CD8-positive, alpha-beta memory T cell (primary cell): ENCODE results near the gene CDK19. TPM values are rescaled to one million over a fixed set of nuclear protein-coding genes. Genes with fewer than 3 reads are reported as not detected.
A peak's percentile ranks its signal among the peaks of the same experiment; 100 is the strongest.
"Not testable (repeated sequence)": the region's sequence is repeated elsewhere in the genome, so short reads cannot be mapped to it uniquely, and the experiment has no call there.

ENCODE experiments used
- CTCF ChIA-PET: fragments of 350-600 bp; sonication (Branson Sonifier 250); formaldehyde crosslinking; loops from one replicate; lab custom pipeline; 2021; ENCODE audit warnings: antibody characterized with exemption; lab: Charles Lee
- POLR2A ChIA-PET: fragments of 350-600 bp; sonication (Branson Sonifier 250); formaldehyde crosslinking; loops from one replicate; lab custom pipeline; 2021; ENCODE audit warnings: antibody characterized with exemption; lab: Charles Lee
- DNase-seq, 5 donors: peaks; one replicate each; pipeline versions ENCODE4 v3.0.0 to v3.0.0-alpha.2; 2020 to 2022; ENCODE audit warnings: mixed read lengths in 1 of 5
- H3K27ac ChIP-seq: one replicate; pipeline ENCODE4 v1.7.0; 2013; ENCODE audit warnings: low read depth, mild to moderate bottlenecking, low read length, moderate library complexity
- H3K27me3 ChIP-seq: 2 replicates; pipeline ENCODE4 v1.7.0; 2013; ENCODE audit warnings: low read length, mild to moderate bottlenecking; ENCODE audit not compliant: insufficient read depth, poor library complexity, severe bottlenecking
- H3K36me3 ChIP-seq: 2 replicates; pipeline ENCODE4 v1.7.0; 2013; ENCODE audit warnings: mild to moderate bottlenecking, low read length, moderate library complexity; ENCODE audit not compliant: insufficient read depth
- H3K4me1 ChIP-seq: 2 replicates; pipeline ENCODE4 v1.7.0; 2013; ENCODE audit warnings: mild to moderate bottlenecking, low read length, moderate library complexity; ENCODE audit not compliant: insufficient read depth
- H3K4me3 ChIP-seq: 2 replicates; pipeline ENCODE4 v1.7.0; 2013; ENCODE audit warnings: mild to moderate bottlenecking, low read length
- H3K9me3 ChIP-seq: 2 replicates; pipeline ENCODE4 v1.7.0; 2013; ENCODE audit warnings: mild to moderate bottlenecking, low read length
- H3K27ac Mint-ChIP-seq, 8 donors: one replicate each; pipeline ENCODE4 v1.8.0; 2020 to 2021; ENCODE audit warnings: mixed read lengths in 8 of 8, mild to moderate bottlenecking in 6 of 8, inconsistent platforms in 3 of 8, moderate library complexity in 3 of 8
- H3K27me3 Mint-ChIP-seq, 2 donors: one replicate each; pipeline ENCODE4 v1.8.0; 2020 to 2021; ENCODE audit warnings: mixed read lengths in 2 of 2, mild to moderate bottlenecking in 1 of 2, moderate library complexity in 1 of 2
- H3K36me3 Mint-ChIP-seq, 3 donors: one replicate each; pipeline ENCODE4 v1.8.0; 2020 to 2021; ENCODE audit warnings: mixed read lengths in 3 of 3, inconsistent platforms in 1 of 3, mild to moderate bottlenecking in 1 of 3
- H3K4me1 Mint-ChIP-seq, 3 donors: one replicate each; pipeline ENCODE4 v1.8.0; 2020 to 2021; ENCODE audit warnings: mixed read lengths in 3 of 3, inconsistent platforms in 1 of 3, mild to moderate bottlenecking in 1 of 3
- H3K4me3 Mint-ChIP-seq, 7 donors: one replicate each; pipeline ENCODE4 v1.8.0; 2020 to 2021; ENCODE audit warnings: mixed read lengths in 7 of 7, mild to moderate bottlenecking in 6 of 7, moderate library complexity in 4 of 7, inconsistent platforms in 2 of 7
- H3K9me3 Mint-ChIP-seq, 5 donors: one replicate each; pipeline ENCODE4 v1.8.0; 2020 to 2022; ENCODE audit warnings: mixed read lengths in 5 of 5, mild to moderate bottlenecking in 3 of 5, moderate library complexity in 2 of 5, inconsistent platforms in 1 of 5
- polyA plus RNA-seq: library from polyadenylated mRNA; unstranded; fragments of 300-500 nt; fragmentation: Illumina TruSeq; gene quantifications from one replicate; pipeline ENCODE4 v1.2.3, GENCODE V29; 2021
- total RNA-seq, 2 experiments: library from RNA; stranded (reverse); gene quantifications; one replicate each; pipeline ENCODE4 v1.2.3, GENCODE V29; 2021

The CDK19 gene
- total and polyA plus RNA-seq, 3 experiments from 2014 or later, result 2.1 to 9.1 (median 8.4) TPM

GRCh38 chr6:110748453-110748852 is 66.8 kb downstream of the CDK19 start:
- CTCF ChIA-PET, result no interaction called here
- H3K27me3 ChIP-seq, result no peaks in the 10 kb centered on the region
- H3K9me3 ChIP-seq, result no peaks in the 10 kb centered on the region
- POLR2A ChIA-PET, result no interaction called here
- H3K4me1 ChIP-seq, result no peaks in the 10 kb centered on the region
- no peaks in the 10 kb centered on the region for H3K36me3 ChIP-seq
- no peak overlapping the region for H3K27ac ChIP-seq
- no peak for DNase-seq
- no peak overlapping the region for H3K4me3 ChIP-seq
- no peak overlapping the region for H3K27ac Mint-ChIP-seq
- no peaks in the 10 kb centered on the region for H3K27me3 Mint-ChIP-seq
- no peak overlapping the region for H3K4me3 Mint-ChIP-seq
- peaks cover 0 to 2% (median 2%) of the 10 kb centered on the region in 5 donors for H3K9me3 Mint-ChIP-seq
- H3K4me1 Mint-ChIP-seq, result no peaks in the 10 kb centered on the region
- H3K36me3 Mint-ChIP-seq, result peaks cover 1 to 16% (median 12%) of the 10 kb centered on the region in 3 donors

DNA sequence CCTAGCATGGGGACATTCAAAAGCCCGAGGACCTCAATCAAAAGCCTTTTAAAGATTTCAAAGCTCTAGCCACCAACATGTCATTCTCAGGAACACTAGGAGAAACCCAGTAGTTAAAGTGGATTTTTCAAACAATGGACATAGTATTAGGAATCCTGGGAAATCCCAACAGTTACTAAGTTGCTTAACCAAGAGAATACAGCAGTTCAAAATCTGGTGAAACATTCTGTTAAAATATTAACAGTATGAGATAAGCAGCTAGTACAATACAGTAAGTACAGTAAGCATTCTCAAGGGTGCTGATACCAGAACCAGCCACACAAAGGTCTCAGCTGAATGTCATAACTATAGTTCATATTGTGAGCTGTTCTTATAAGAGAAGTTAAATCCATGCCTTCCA is 68.6 kb downstream of the CDK19 start:
- CTCF ChIA-PET, result no interaction called here
- H3K4me3 ChIP-seq, result no peak overlapping the region
- DNase-seq, result no peak
- H3K9me3 Mint-ChIP-seq, result peaks cover 9 to 20% (median 18%) of the 10 kb centered on the region in 5 donors
- peaks cover 13 to 33% (median 19%) of the 10 kb centered on the region in 3 donors for H3K36me3 Mint-ChIP-seq
- H3K27ac ChIP-seq, result no peak overlapping the region
- no peak overlapping the region for H3K27ac Mint-ChIP-seq
- H3K36me3 ChIP-seq, result no peaks in the 10 kb centered on the region
- no peaks in the 10 kb centered on the region for H3K27me3 Mint-ChIP-seq
- POLR2A ChIA-PET, result no interaction called here
- no peaks in the 10 kb centered on the region for H3K27me3 ChIP-seq
- no peaks in the 10 kb centered on the region for H3K4me1 ChIP-seq
- no peak overlapping the region for H3K4me3 Mint-ChIP-seq
- no peaks in the 10 kb centered on the region for H3K4me1 Mint-ChIP-seq
- H3K9me3 ChIP-seq, result no peaks in the 10 kb centered on the region

DNA sequence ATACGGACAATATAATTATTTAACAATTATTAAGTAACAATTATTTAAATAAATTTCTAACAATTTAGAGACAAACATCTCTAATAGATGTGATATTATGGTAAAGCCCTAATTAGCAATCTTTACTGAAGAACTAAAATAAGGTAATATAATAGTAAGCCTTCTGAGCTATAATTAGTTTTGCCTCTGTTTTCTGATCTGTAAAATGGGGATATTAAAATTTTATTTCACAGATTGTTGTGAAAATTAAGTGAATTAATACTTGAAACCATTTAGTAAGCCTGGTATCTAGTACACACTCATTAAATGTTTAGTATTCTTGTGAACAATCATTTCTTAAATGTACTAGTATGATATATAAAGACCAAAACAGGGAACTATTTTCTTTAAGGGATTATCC is 70.3 kb downstream of the CDK19 start:
- H3K9me3 Mint-ChIP-seq, result peaks cover 14 to 30% (median 27%) of the 10 kb centered on the region in 5 donors
- H3K27me3 Mint-ChIP-seq, result no peaks in the 10 kb centered on the region
- DNase-seq, result no peak
- H3K36me3 ChIP-seq, result no peaks in the 10 kb centered on the region
- ChIA-PET POLR2A (no interaction called here), CTCF (no interaction called here)
- no peaks in the 10 kb centered on the region for H3K4me1 ChIP-seq
- peaks cover 0 to 4% (median 0%) of the 10 kb centered on the region in 3 donors for H3K4me1 Mint-ChIP-seq
- H3K27me3 ChIP-seq, result no peaks in the 10 kb centered on the region
- no peak overlapping the region for H3K27ac ChIP-seq
- no peaks in the 10 kb centered on the region for H3K9me3 ChIP-seq
- H3K27ac Mint-ChIP-seq, result no peak overlapping the region
- H3K36me3 Mint-ChIP-seq, result peaks cover 21 to 47% (median 34%) of the 10 kb centered on the region in 3 donors
- no peak overlapping the region for H3K4me3 Mint-ChIP-seq
- H3K4me3 ChIP-seq, result no peak overlapping the region

- peaks cover 14 to 30% (median 27%) of the 10 kb centered on the region in 5 donors for H3K9me3 Mint-ChIP-seq
- POLR2A ChIA-PET, H3K9me3 ChIP-seq, H3K27me3 Mint-ChIP-seq, H3K27me3 ChIP-seq, CTCF ChIA-PET, H3K27ac ChIP-seq, H3K4me1 ChIP-seq, H3K4me1 Mint-ChIP-seq, H3K4me3 Mint-ChIP-seq, H3K36me3 ChIP-seq, DNase-seq, H3K4me3 ChIP-seq: not testable (repeated sequence)
- H3K27ac Mint-ChIP-seq, result peak overlapping the region in 1 of 8 donors; percentile 78
- peaks cover 27 to 45% (median 41%) of the 10 kb centered on the region in 3 donors for H3K36me3 Mint-ChIP-seq
Observed at GRCh38 chr6:110742552-110742951, 72.7 kb downstream of the CDK19 start.

GRCh38 chr6:110741517-110741916 is 73.8 kb downstream of the CDK19 start:
- CTCF ChIA-PET, result no interaction called here
- Mint-ChIP-seq H3K4me1 (peaks cover 0 to 4% (median 0%) of the 10 kb centered on the region in 3 donors), H3K9me3 (peaks cover 14 to 30% (median 27%) of the 10 kb centered on the region in 5 donors), H3K36me3 (peaks cover 28 to 47% (median 41%) of the 10 kb centered on the region in 3 donors), H3K27me3 (no peaks in the 10 kb centered on the region), H3K27ac (peak overlapping the region in 1 of 8 donors; percentile 16), H3K4me3 (no peak overlapping the region)
- Histone ChIP-seq H3K27me3 (no peaks in the 10 kb centered on the region), H3K4me3 (no peak overlapping the region), H3K27ac (no peak overlapping the region), H3K4me1 (no peaks in the 10 kb centered on the region), H3K9me3 (no peaks in the 10 kb centered on the region), H3K36me3 (no peaks in the 10 kb centered on the region)
- DNase-seq, result no peak
- POLR2A ChIA-PET, result no interaction called here

- no peak for DNase-seq
- no peaks in the 10 kb centered on the region for H3K27me3 Mint-ChIP-seq
- no peaks in the 10 kb centered on the region for H3K27me3 ChIP-seq
- H3K27ac ChIP-seq, result no peak overlapping the region
- H3K9me3 ChIP-seq, result no peaks in the 10 kb centered on the region
- no peaks in the 10 kb centered on the region for H3K36me3 ChIP-seq
- ChIA-PET POLR2A (no interaction called here), CTCF (no interaction called here)
- no peak overlapping the region for H3K4me3 Mint-ChIP-seq
- H3K4me3 ChIP-seq, result no peak overlapping the region
- H3K9me3 Mint-ChIP-seq, result peaks cover 14 to 30% (median 27%) of the 10 kb centered on the region in 5 donors
- peaks cover 0 to 4% (median 0%) of the 10 kb centered on the region in 3 donors for H3K4me1 Mint-ChIP-seq
- no peaks in the 10 kb centered on the region for H3K4me1 ChIP-seq
- no peak overlapping the region for H3K27ac Mint-ChIP-seq
- peaks cover 28 to 43% (median 41%) of the 10 kb centered on the region in 3 donors for H3K36me3 Mint-ChIP-seq
Observed at GRCh38 chr6:110738899-110739365, 76.3 kb downstream of the CDK19 start.

DNA sequence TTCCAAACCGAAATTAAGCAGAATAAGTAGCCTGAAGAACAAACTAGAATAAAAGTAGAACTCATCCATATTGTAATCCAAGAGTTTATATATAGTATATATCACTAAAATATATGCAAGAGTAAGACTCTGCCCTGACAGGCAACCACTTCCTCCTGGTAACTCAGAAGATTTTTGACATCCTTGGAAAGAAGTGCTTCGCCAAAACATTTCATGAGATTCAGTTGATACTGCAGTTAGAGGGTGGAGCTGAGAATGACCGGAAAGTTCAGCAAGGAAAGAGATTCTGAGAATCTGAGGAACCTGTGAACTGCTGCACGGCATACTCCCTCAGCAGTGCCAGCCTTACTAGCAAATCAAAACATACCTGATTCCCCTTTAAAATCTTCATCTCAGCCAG is 79.6 kb downstream of the CDK19 start:
- H3K36me3 ChIP-seq, result no peaks in the 10 kb centered on the region
- H3K4me1 ChIP-seq, result no peaks in the 10 kb centered on the region
- H3K27ac Mint-ChIP-seq, result no peak overlapping the region
- no peak overlapping the region for H3K27ac ChIP-seq
- H3K4me3 Mint-ChIP-seq, result no peak overlapping the region
- H3K9me3 Mint-ChIP-seq, result peaks cover under 1 to 2% (median 1%) of the 10 kb centered on the region in 5 donors
- POLR2A ChIA-PET, result no interaction called here
- CTCF ChIA-PET, result no interaction called here
- H3K27me3 Mint-ChIP-seq, result no peaks in the 10 kb centered on the region
- no peak for DNase-seq
- H3K27me3 ChIP-seq, result no peaks in the 10 kb centered on the region
- no peak overlapping the region for H3K4me3 ChIP-seq
- H3K36me3 Mint-ChIP-seq, result peaks cover 14 to 19% (median 18%) of the 10 kb centered on the region in 3 donors
- no peaks in the 10 kb centered on the region for H3K9me3 ChIP-seq
- H3K4me1 Mint-ChIP-seq, result peaks cover 0 to under 1% (median 0%) of the 10 kb centered on the region in 3 donors

DNA sequence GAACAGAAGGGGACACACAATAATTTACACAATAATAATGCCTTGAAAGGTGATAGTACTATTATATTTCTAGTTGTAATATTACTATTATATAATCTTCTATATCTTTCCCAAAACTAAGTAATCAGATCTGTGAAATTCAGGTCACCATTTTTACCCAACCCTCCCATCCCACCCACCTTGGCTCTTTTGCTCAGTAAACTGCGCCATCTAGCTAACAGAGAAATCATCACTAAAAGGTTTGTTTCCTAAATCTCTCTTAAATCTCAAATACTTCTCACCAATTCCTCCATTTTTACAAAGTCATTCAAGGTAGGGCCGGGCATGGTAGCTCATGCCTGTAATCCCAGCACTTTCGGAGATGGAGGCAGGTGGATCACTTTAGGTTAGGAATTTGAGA is 83.4 kb downstream of the CDK19 start:
- ChIA-PET POLR2A (no interaction called here), CTCF (no interaction called here)
- peaks cover 0 to 6% (median 0%) of the 10 kb centered on the region in 3 donors for H3K4me1 Mint-ChIP-seq
- Histone ChIP-seq H3K4me1 (no peaks in the 10 kb centered on the region), H3K36me3 (no peaks in the 10 kb centered on the region), H3K9me3 (no peaks in the 10 kb centered on the region), H3K27ac (no peak overlapping the region), H3K4me3 (no peak overlapping the region), H3K27me3 (no peaks in the 10 kb centered on the region)
- H3K27ac Mint-ChIP-seq, result no peak overlapping the region
- no peak for DNase-seq
- no peaks in the 10 kb centered on the region for H3K9me3 Mint-ChIP-seq
- H3K36me3 Mint-ChIP-seq, result peaks cover 0 to 10% (median 9%) of the 10 kb centered on the region in 3 donors
- no peaks in the 10 kb centered on the region for H3K27me3 Mint-ChIP-seq
- H3K4me3 Mint-ChIP-seq, result no peak overlapping the region
